ENCODE results near the gene ESR1. TPM values are rescaled to one million over a fixed set of nuclear protein-coding genes. Genes with fewer than 3 reads are reported as not detected.

The ESR1 gene
- total and polyA plus RNA-seq, 2 donors from 2014 or later = 1.1 to 5.2 TPM

DNA sequence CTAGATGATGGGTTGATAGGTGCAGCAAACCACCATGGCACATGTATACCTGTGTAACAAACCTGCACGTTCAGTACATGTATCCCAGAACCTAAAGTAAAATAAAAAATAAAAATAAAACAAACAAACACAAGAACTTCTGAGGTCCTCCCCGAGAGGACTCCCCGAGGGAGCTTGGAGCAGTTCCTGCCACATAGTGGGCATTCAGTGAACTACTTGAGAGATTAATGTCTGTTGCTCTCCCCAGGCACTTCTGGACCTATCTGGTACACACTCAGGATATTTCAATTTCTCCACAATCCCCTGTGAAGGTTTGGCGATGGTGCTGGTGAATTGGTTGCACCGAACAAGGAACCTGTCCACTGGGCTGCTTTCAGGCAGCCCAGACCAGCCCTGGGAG is 311.2 kb downstream of the ESR1 start:
- intact Hi-C loops (cut with DNase I) = no loop called here
- TF ChIP-seq CTCF (IDR thresholded peaks at IDR 0.05; ENCODE audit: borderline replicate concordance, extremely low read depth, insufficient read depth) = no peak
- Histone ChIP-seq H3K9ac (ENCODE audit: low read length in 3 of 3) (no peak overlapping the region), H3K4me3 (ENCODE audit: low read length in 3 of 3) (no peak overlapping the region), H3K27me3 (ENCODE audit: control insufficient read depth, insufficient read depth, low read length) (no peaks in the 10 kb centered on the region), H3K9me3 (ENCODE audit: control insufficient read depth in 2 of 3, insufficient read depth in 1 of 3, low read length in 3 of 3) (no peaks in the 10 kb centered on the region), H3K36me3 (ENCODE audit: control insufficient read depth in 2 of 3, insufficient read depth in 3 of 3, low read length in 3 of 3) (peaks cover 0 to 33% (median 21%) of the 10 kb centered on the region in 3 donors), H3K4me1 (ENCODE audit: control insufficient read depth in 2 of 3, insufficient read depth in 2 of 3, low read depth in 1 of 3, low read length in 3 of 3) (peaks cover 0 to 3% (median 0%) of the 10 kb centered on the region in 3 donors), H3K27ac (ENCODE audit: low read depth in 2 of 2, low read length in 2 of 2) (no peak overlapping the region)
- no peak for DNase-seq
- no peak for FAIRE-seq

GRCh38 chr6:152119831-152120230 is 312.3 kb downstream of the ESR1 start:
- Histone ChIP-seq H3K36me3 (ENCODE audit: control insufficient read depth in 2 of 3, insufficient read depth in 3 of 3, low read length in 3 of 3) (peaks cover 2 to 33% (median 21%) of the 10 kb centered on the region in 3 donors), H3K27me3 (ENCODE audit: control insufficient read depth, insufficient read depth, low read length) (no peaks in the 10 kb centered on the region), H3K4me1 (ENCODE audit: control insufficient read depth in 2 of 3, insufficient read depth in 2 of 3, low read depth in 1 of 3, low read length in 3 of 3) (peaks cover 0 to 3% (median 0%) of the 10 kb centered on the region in 3 donors), H3K27ac (ENCODE audit: low read depth in 2 of 2, low read length in 2 of 2) (no peak overlapping the region), H3K4me3 (ENCODE audit: low read length in 3 of 3) (no peak overlapping the region), H3K9ac (ENCODE audit: low read length in 3 of 3) (no peak overlapping the region), H3K9me3 (ENCODE audit: control insufficient read depth in 2 of 3, insufficient read depth in 1 of 3, low read length in 3 of 3) (no peaks in the 10 kb centered on the region)
- no peak for DNase-seq
- intact Hi-C loops (cut with DNase I) = loop anchor here (10.0 kb wide), 2 partner anchors 355 to 425 kb away; no protein-coding TSS in a partner anchor
- no peak for FAIRE-seq
- TF ChIP-seq CTCF (IDR thresholded peaks at IDR 0.05; ENCODE audit: borderline replicate concordance, extremely low read depth, insufficient read depth) = no peak

DNA sequence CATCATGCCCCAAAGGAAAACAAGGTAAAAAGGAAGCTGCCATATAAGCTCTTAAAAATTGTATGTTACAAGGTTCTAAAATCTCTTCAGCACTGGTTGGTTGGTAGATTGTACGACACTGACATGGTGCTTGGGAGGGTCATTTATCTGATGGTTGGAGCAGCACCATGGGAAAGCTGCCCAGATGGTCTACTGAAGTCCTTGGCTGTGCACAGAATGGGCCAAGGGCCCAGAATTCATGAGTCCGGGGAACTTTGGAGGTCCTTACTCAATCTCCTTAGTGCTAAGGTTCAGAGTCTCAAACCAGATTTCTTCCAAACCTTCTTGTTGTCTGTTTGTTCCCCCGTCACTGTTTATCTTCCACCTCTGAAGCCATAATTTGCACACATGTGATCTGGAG is 314.4 kb downstream of the ESR1 start:
- H3K9me3 ChIP-seq (ENCODE audit: control insufficient read depth in 2 of 3, insufficient read depth in 1 of 3, low read length in 3 of 3) = no peaks in the 10 kb centered on the region
- intact Hi-C loops (cut with DNase I) = loop anchor here (10.0 kb wide), 2 partner anchors 357 to 427 kb away; no protein-coding TSS in a partner anchor
- peaks cover 2 to 33% (median 28%) of the 10 kb centered on the region in 3 donors for H3K36me3 ChIP-seq (ENCODE audit: control insufficient read depth in 2 of 3, insufficient read depth in 3 of 3, low read length in 3 of 3)
- no peaks in the 10 kb centered on the region for H3K27me3 ChIP-seq (ENCODE audit: control insufficient read depth, insufficient read depth, low read length)
- TF ChIP-seq CTCF (IDR thresholded peaks at IDR 0.05; ENCODE audit: borderline replicate concordance, extremely low read depth, insufficient read depth) = no peak
- FAIRE-seq = no peak
- no peak overlapping the region for H3K4me3 ChIP-seq (ENCODE audit: low read length in 3 of 3)
- no peak overlapping the region for H3K9ac ChIP-seq (ENCODE audit: low read length in 3 of 3)
- H3K27ac ChIP-seq (ENCODE audit: low read depth in 2 of 2, low read length in 2 of 2) = no peak overlapping the region
- peaks cover 0 to 3% (median 0%) of the 10 kb centered on the region in 3 donors for H3K4me1 ChIP-seq (ENCODE audit: control insufficient read depth in 2 of 3, insufficient read depth in 2 of 3, low read depth in 1 of 3, low read length in 3 of 3)
- DNase-seq = no peak

DNA sequence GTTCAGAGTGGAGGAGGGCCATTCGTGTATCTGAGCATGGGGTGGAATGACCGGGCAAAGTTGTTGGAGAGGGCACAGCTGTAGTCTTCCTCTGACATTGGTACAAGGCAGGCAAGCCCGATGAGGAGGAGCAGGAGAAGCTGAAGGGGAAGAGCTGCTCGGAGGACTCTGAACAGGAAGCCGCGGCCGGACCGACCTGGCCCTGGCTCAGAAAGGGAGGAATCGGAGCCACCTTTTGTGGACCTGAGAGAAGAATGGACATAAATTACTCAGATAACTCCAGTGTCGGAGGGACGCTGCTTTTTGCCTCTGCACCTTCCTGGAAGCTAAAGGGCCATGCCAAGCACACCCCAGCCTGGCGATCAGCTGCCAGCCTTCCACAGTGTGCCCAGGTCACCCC is 315.0 kb downstream of the ESR1 start:
- Histone ChIP-seq H3K4me3 (ENCODE audit: low read length in 3 of 3) (no peak overlapping the region), H3K9me3 (ENCODE audit: control insufficient read depth in 2 of 3, insufficient read depth in 1 of 3, low read length in 3 of 3) (no peaks in the 10 kb centered on the region), H3K27ac (ENCODE audit: low read depth in 2 of 2, low read length in 2 of 2) (no peak overlapping the region), H3K27me3 (ENCODE audit: control insufficient read depth, insufficient read depth, low read length) (no peaks in the 10 kb centered on the region), H3K4me1 (ENCODE audit: control insufficient read depth in 2 of 3, insufficient read depth in 2 of 3, low read depth in 1 of 3, low read length in 3 of 3) (peaks cover 0 to 3% (median 0%) of the 10 kb centered on the region in 3 donors), H3K9ac (ENCODE audit: low read length in 3 of 3) (no peak overlapping the region), H3K36me3 (ENCODE audit: control insufficient read depth in 2 of 3, insufficient read depth in 3 of 3, low read length in 3 of 3) (peaks cover 2 to 33% (median 31%) of the 10 kb centered on the region in 3 donors)
- DNase-seq = no peak
- TF ChIP-seq CTCF (IDR thresholded peaks at IDR 0.05; ENCODE audit: borderline replicate concordance, extremely low read depth, insufficient read depth) = no peak
- intact Hi-C loops (cut with DNase I) = loop anchor here (10.0 kb wide), 2 partner anchors 358 to 428 kb away; no protein-coding TSS in a partner anchor
- FAIRE-seq = no peak

Measured in kidney (tissue), 14 donors.